Measurements from ENCODE around the gene ZDHHC8.

DNA sequence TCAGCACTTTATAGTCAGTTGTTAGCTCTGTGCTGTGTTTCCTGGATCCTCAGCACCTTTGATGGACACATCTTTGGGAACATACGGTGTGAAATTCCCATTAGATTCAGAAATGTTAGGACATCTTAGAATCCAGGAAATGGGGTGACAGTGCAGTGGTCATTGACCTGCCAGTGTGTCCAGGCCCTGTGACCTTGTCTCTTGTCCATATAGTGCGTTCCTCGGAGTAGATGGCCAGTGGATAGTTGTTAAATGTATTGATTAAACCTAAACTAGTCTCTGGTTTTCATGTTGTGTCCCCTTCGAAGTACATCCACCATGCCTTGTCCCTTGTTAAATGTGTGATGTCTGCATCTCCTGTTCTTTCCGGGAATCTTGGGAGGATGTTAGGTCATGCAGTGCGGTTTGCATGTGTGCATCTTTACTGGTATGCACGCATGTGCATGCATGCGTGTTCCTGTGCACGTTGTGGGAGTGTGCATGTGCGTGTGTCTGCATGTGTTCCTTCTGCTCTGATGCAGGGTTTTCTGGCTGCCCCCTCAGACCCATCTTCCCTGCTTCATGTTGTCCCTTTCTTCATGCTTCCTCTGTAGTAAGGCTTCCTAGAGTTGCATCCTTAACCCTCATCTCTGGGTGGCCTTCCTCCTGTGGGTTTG, 47.6 kb upstream of the ZDHHC8 start:
- no peak for TF ChIP-seq POLR2A (IDR thresholded peaks at IDR 0.05)
- TF ChIP-seq, protein P1, sequence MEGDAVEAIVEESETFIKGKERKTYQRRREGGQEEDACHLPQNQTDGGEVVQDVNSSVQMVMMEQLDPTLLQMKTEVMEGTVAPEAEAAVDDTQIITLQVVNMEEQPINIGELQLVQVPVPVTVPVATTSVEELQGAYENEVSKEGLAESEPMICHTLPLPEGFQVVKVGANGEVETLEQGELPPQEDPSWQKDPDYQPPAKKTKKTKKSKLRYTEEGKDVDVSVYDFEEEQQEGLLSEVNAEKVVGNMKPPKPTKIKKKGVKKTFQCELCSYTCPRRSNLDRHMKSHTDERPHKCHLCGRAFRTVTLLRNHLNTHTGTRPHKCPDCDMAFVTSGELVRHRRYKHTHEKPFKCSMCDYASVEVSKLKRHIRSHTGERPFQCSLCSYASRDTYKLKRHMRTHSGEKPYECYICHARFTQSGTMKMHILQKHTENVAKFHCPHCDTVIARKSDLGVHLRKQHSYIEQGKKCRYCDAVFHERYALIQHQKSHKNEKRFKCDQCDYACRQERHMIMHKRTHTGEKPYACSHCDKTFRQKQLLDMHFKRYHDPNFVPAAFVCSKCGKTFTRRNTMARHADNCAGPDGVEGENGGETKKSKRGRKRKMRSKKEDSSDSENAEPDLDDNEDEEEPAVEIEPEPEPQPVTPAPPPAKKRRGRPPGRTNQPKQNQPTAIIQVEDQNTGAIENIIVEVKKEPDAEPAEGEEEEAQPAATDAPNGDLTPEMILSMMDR (IDR thresholded peaks at IDR 0.05 in 8 of 11, conservative IDR thresholded peaks at IDR 0.05 in 3 of 11), result no peak
- no peak for TF ChIP-seq POLR2AphosphoS5 (IDR thresholded peaks at IDR 0.05)
